Measurements from ENCODE around the gene BTBD18.
"Not testable (repeated sequence)": the region's sequence is repeated elsewhere in the genome, so short reads cannot be mapped to it uniquely, and the experiment has no call there.

BTBD18 gene

GRCh38 chr11:57728829-57729228 lies 22.8 kb downstream of the BTBD18 start:
- DNase-seq = no peak

- no peak for DNase-seq
Measured at GRCh38 chr11:57727185-57727584, 24.4 kb downstream of the BTBD18 start.

GRCh38 chr11:57716726-57717125 lies 34.9 kb downstream of the BTBD18 start:
- not testable (repeated sequence) for DNase-seq

- DNase-seq = no peak
Measured at GRCh38 chr11:57713835-57714234, 37.8 kb downstream of the BTBD18 start.

GRCh38 chr11:57712256-57713150 lies 39.1 kb downstream of the BTBD18 start, which contains the start of gene TMX2:
TMX2 (plus strand) TSS chr11:57712593; CDS start chr11:57712619, 26 bp downstream.
- peak; percentile 97 for DNase-seq

- peak; percentile 20 for DNase-seq
Measured at GRCh38 chr11:57711414-57712255, 40.0 kb downstream of the BTBD18 start, which contains the start of gene MED19. MED19 (minus strand) TSS chr11:57712215; CDS start chr11:57712179, 36 bp downstream.

GRCh38 chr11:57709802-57710367 lies 41.7 kb downstream of the BTBD18 start:
- no peak for DNase-seq

GRCh38 chr11:57705432-57705831 lies 46.2 kb downstream of the BTBD18 start:
- DNase-seq = not testable (repeated sequence)

- DNase-seq = no peak
Measured at GRCh38 chr11:57704932-57705331, 46.7 kb downstream of the BTBD18 start.

- no peak for DNase-seq
Measured at GRCh38 chr11:57703341-57703740, 48.3 kb downstream of the BTBD18 start.

GRCh38 chr11:57700425-57700824 lies 51.2 kb downstream of the BTBD18 start:
- no peak for DNase-seq

GRCh38 chr11:57699813-57700212 lies 51.8 kb downstream of the BTBD18 start:
- DNase-seq = no peak

GRCh38 chr11:57698843-57699365 lies 52.7 kb downstream of the BTBD18 start:
- DNase-seq = no peak

Measured in NCI-H1694 (cell line).